Stimulated activated naive B cell treated with anti-CD40 and anti-IgM and Interleukin-4, amounts not matched to agents 10 μg/mL and 1 μg/mL and 100 μg/mL, for 72 hours (primary cell): ENCODE measurements around the gene VENTX.
A peak's percentile ranks its signal among the peaks of the same experiment; 100 is the strongest.

ENCODE experiments used
- ATAC-seq, 2 donors: fragments of 150-1000 bp; cut with Tn5 transposase; replicated peaks; 2 replicates each; pipeline ENCODE4 v1.10.0; 2021; ENCODE audit warnings: moderate library complexity in 1 of 2
- DNase-seq: peaks from one replicate; pipeline ENCODE4 v3.0.0; 2021
- H3K27ac Mint-ChIP-seq: one replicate; pipeline ENCODE4 v1.8.0; 2022; ENCODE audit warnings: mild to moderate bottlenecking, mixed read lengths
- H3K27me3 Mint-ChIP-seq, 2 donors: one replicate each; pipeline ENCODE4 v1.8.0; 2022; ENCODE audit warnings: mixed read lengths in 2 of 2
- H3K36me3 Mint-ChIP-seq, 2 donors: one replicate each; pipeline ENCODE4 v1.8.0; 2022; ENCODE audit warnings: mixed read lengths in 2 of 2, mild to moderate bottlenecking in 1 of 2
- H3K4me1 Mint-ChIP-seq, 2 donors: one replicate each; pipeline ENCODE4 v1.8.0; 2022; ENCODE audit warnings: mixed read lengths in 2 of 2, mild to moderate bottlenecking in 1 of 2
- H3K4me3 Mint-ChIP-seq, 2 donors: one replicate each; pipeline ENCODE4 v1.8.0; 2022; ENCODE audit warnings: mild to moderate bottlenecking in 2 of 2, mixed read lengths in 2 of 2, moderate library complexity in 1 of 2
- H3K9me3 Mint-ChIP-seq, 2 donors: one replicate each; pipeline ENCODE4 v1.8.0; 2022; ENCODE audit warnings: mixed read lengths in 2 of 2, mild to moderate bottlenecking in 1 of 2

VENTX gene

GRCh38 chr10:133269367-133269766 is 31.7 kb downstream of the VENTX start:
- DNase-seq (no peak), ATAC-seq (no peak)
- no peaks in the 10 kb centered on the region for H3K9me3 Mint-ChIP-seq
- no peak overlapping the region for H3K4me3 Mint-ChIP-seq
- H3K27me3 Mint-ChIP-seq, result no peaks in the 10 kb centered on the region
- H3K36me3 Mint-ChIP-seq, result peaks cover 24 to 26% of the 10 kb centered on the region in 2 donors
- no peak overlapping the region for H3K27ac Mint-ChIP-seq
- peaks cover 10 to 20% of the 10 kb centered on the region in 2 donors for H3K4me1 Mint-ChIP-seq

GRCh38 chr10:133270204-133270603 is 32.5 kb downstream of the VENTX start:
- H3K4me1 Mint-ChIP-seq, result peaks cover 9 to 19% of the 10 kb centered on the region in 2 donors
- peaks cover 24% of the 10 kb centered on the region in 2 donors for H3K36me3 Mint-ChIP-seq
- H3K9me3 Mint-ChIP-seq, result no peaks in the 10 kb centered on the region
- no peak overlapping the region for H3K27ac Mint-ChIP-seq
- no peak for ATAC-seq
- no peak overlapping the region for H3K4me3 Mint-ChIP-seq
- DNase-seq, result no peak
- no peaks in the 10 kb centered on the region for H3K27me3 Mint-ChIP-seq

- no peak for DNase-seq
- peaks cover 18 to 24% of the 10 kb centered on the region in 2 donors for H3K36me3 Mint-ChIP-seq
- no peak for ATAC-seq
Observed at GRCh38 chr10:133270773-133271297, 33.2 kb downstream of the VENTX start.

GRCh38 chr10:133271521-133272300 is 34.1 kb downstream of the VENTX start:
- H3K36me3 Mint-ChIP-seq, result peaks cover 16 to 21% of the 10 kb centered on the region in 2 donors
- DNase-seq (no peak), ATAC-seq (no peak)
- H3K9me3 Mint-ChIP-seq, result no peaks in the 10 kb centered on the region
- H3K4me3 Mint-ChIP-seq, result no peak overlapping the region
- H3K27ac Mint-ChIP-seq, result no peak overlapping the region
- peaks cover 11 to 30% of the 10 kb centered on the region in 2 donors for H3K4me1 Mint-ChIP-seq
- H3K27me3 Mint-ChIP-seq, result no peaks in the 10 kb centered on the region

More at GRCh38 chr10:133270773-133271297, 33.2 kb downstream of the VENTX start:
- no peaks in the 10 kb centered on the region for H3K27me3 Mint-ChIP-seq
- H3K27ac Mint-ChIP-seq, result no peak overlapping the region
- H3K4me1 Mint-ChIP-seq, result peaks cover 10 to 22% of the 10 kb centered on the region in 2 donors
- H3K9me3 Mint-ChIP-seq, result no peaks in the 10 kb centered on the region
- H3K4me3 Mint-ChIP-seq, result no peak overlapping the region

GRCh38 chr10:133272301-133272963 is 34.8 kb downstream of the VENTX start:
- Mint-ChIP-seq H3K9me3 (no peaks in the 10 kb centered on the region), H3K36me3 (peaks cover 16 to 19% of the 10 kb centered on the region in 2 donors), H3K4me1 (peaks cover 14 to 37% of the 10 kb centered on the region in 2 donors), H3K4me3 (no peak overlapping the region), H3K27me3 (no peaks in the 10 kb centered on the region), H3K27ac (no peak overlapping the region)
- DNase-seq (no peak), ATAC-seq (no peak)

GRCh38 chr10:133272964-133273420 is 35.3 kb downstream of the VENTX start:
- Mint-ChIP-seq H3K4me3 (no peak overlapping the region), H3K9me3 (no peaks in the 10 kb centered on the region), H3K4me1 (peaks cover 20 to 42% of the 10 kb centered on the region in 2 donors), H3K27ac (no peak overlapping the region), H3K36me3 (peaks cover 16 to 19% of the 10 kb centered on the region in 2 donors), H3K27me3 (no peaks in the 10 kb centered on the region)
- DNase-seq (no peak), ATAC-seq (no peak)

GRCh38 chr10:133273534-133274143 is 36.0 kb downstream of the VENTX start:
- DNase-seq, result no peak
- no peaks in the 10 kb centered on the region for H3K9me3 Mint-ChIP-seq
- peak overlapping the region in 1 of 2 donors; percentile 32 for H3K4me3 Mint-ChIP-seq
- peaks cover 19 to 20% of the 10 kb centered on the region in 2 donors for H3K36me3 Mint-ChIP-seq
- no peak for ATAC-seq
- no peaks in the 10 kb centered on the region for H3K27me3 Mint-ChIP-seq
- H3K27ac Mint-ChIP-seq, result no peak overlapping the region
- peaks cover 26 to 49% of the 10 kb centered on the region in 2 donors for H3K4me1 Mint-ChIP-seq

GRCh38 chr10:133274751-133275683 is 37.4 kb downstream of the VENTX start:
- H3K36me3 Mint-ChIP-seq, result peaks cover 23 to 26% of the 10 kb centered on the region in 2 donors
- peak overlapping the region; percentile 88 to 89 for H3K4me3 Mint-ChIP-seq
- ATAC-seq (peak; percentile 74 to 77), DNase-seq (peak; percentile 80)
- no peaks in the 10 kb centered on the region for H3K9me3 Mint-ChIP-seq
- H3K27ac Mint-ChIP-seq, result peak overlapping the region; percentile 91
- H3K4me1 Mint-ChIP-seq, result peaks cover 31 to 63% of the 10 kb centered on the region in 2 donors
- no peaks in the 10 kb centered on the region for H3K27me3 Mint-ChIP-seq

- H3K36me3 Mint-ChIP-seq, result peaks cover 23 to 25% of the 10 kb centered on the region in 2 donors
- no peaks in the 10 kb centered on the region for H3K27me3 Mint-ChIP-seq
- peak overlapping the region; percentile 88 to 89 for H3K4me3 Mint-ChIP-seq
- H3K9me3 Mint-ChIP-seq, result no peaks in the 10 kb centered on the region
- ATAC-seq (peak; percentile 57 to 61), DNase-seq (peak; percentile 58)
- peak overlapping the region; percentile 91 for H3K27ac Mint-ChIP-seq
- peaks cover 31 to 68% of the 10 kb centered on the region in 2 donors for H3K4me1 Mint-ChIP-seq
Observed at GRCh38 chr10:133275684-133276092, 38.0 kb downstream of the VENTX start.

- peak overlapping the region; percentile 88 to 89 for H3K4me3 Mint-ChIP-seq
- H3K9me3 Mint-ChIP-seq, result no peaks in the 10 kb centered on the region
- no peak for ATAC-seq
- DNase-seq, result no peak
- H3K36me3 Mint-ChIP-seq, result peaks cover 23 to 25% of the 10 kb centered on the region in 2 donors
- H3K27ac Mint-ChIP-seq, result peak overlapping the region; percentile 91
- peaks cover 31 to 68% of the 10 kb centered on the region in 2 donors for H3K4me1 Mint-ChIP-seq
- H3K27me3 Mint-ChIP-seq, result no peaks in the 10 kb centered on the region
Observed at GRCh38 chr10:133276100-133276434, 38.4 kb downstream of the VENTX start.

- no peaks in the 10 kb centered on the region for H3K27me3 Mint-ChIP-seq
- H3K36me3 Mint-ChIP-seq, result peaks cover 21 to 26% of the 10 kb centered on the region in 2 donors
- peak within 1 kb of the TSS; percentile 91 for H3K27ac Mint-ChIP-seq
- peak within 1 kb of the TSS; percentile 88 to 89 for H3K4me3 Mint-ChIP-seq
- peak; percentile 64 for DNase-seq
- H3K4me1 Mint-ChIP-seq, result peaks cover 31 to 68% of the 10 kb centered on the region in 2 donors
- ATAC-seq, result peak; percentile 49 to 50
- no peaks in the 10 kb centered on the region for H3K9me3 Mint-ChIP-seq
Observed at GRCh38 chr10:133276435-133277201, 39.0 kb downstream of the VENTX start, which contains the start of gene ADAM8. TSS of gene ADAM8 (minus strand) at chr10:133276868. CDS start at chr10:133276817, 51 bp downstream.

- ATAC-seq (no peak), DNase-seq (no peak)
- Mint-ChIP-seq H3K4me3 (peak overlapping the region in 1 of 2 donors; percentile 8), H3K4me1 (peaks cover 31 to 60% of the 10 kb centered on the region in 2 donors), H3K36me3 (peaks cover 21 to 28% of the 10 kb centered on the region in 2 donors), H3K9me3 (no peaks in the 10 kb centered on the region), H3K27ac (peak overlapping the region; percentile 42), H3K27me3 (no peaks in the 10 kb centered on the region)
Observed at GRCh38 chr10:133277277-133277992, 39.8 kb downstream of the VENTX start.
